Hair follicular keratinocyte (primary cell): Measurements from ENCODE around the gene LBHD1. TPM values are rescaled to one million over a fixed set of nuclear protein-coding genes. Genes with fewer than 3 reads are reported as not detected.

ENCODE experiments used
- total RNA-seq: library from RNA; depleted of rRNA; stranded (reverse); fragments of >200 nt; gene quantifications from 2 replicates; pipeline ENCODE4 v1.2.3, GENCODE V29; 2015

Gene LBHD1
- 2.4 and 3.4 TPM in 2 replicates for total RNA-seq

DNA sequence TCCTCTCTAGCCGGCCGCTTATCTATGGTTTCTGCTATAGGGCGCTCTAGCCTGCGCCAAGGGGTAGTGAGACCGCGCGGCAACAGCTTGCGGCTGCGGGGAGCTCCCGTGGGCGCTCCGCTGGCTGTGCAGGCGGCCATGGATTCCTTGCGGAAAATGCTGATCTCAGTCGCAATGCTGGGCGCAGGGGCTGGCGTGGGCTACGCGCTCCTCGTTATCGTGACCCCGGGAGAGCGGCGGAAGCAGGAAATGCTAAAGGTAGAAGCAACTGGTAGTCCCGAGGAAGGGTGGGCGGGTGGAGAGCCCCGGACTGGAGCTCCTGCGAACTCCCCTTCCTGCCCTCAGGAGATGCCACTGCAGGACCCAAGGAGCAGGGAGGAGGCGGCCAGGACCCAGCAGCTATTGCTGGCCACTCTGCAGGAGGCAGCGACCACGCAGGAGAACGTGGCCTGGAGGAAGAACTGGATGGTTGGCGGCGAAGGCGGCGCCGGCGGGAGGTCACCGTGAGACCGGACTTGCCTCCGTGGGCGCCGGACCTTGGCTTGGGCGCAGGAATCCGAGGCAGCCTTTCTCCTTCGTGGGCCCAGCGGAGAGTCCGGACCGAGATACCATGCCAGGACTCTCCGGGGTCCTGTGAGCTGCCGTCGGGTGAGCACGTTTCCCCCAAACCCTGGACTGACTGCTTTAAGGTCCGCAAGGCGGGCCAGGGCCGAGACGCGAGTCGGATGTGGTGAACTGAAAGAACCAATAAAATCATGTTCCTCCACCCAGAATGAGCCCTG is at the start of gene LBHD1, which contains the start of gene UQCC3:
Gene LBHD1, minus strand, starts transcription at position 660 of the 782 bp plus-strand sequence. CDS start 2,236 bp downstream, outside the sequence.
Gene UQCC3, plus strand, starts transcription at position 66 of the 782 bp plus-strand sequence. Its CDS starts 73 bp downstream, at position 139.

DNA sequence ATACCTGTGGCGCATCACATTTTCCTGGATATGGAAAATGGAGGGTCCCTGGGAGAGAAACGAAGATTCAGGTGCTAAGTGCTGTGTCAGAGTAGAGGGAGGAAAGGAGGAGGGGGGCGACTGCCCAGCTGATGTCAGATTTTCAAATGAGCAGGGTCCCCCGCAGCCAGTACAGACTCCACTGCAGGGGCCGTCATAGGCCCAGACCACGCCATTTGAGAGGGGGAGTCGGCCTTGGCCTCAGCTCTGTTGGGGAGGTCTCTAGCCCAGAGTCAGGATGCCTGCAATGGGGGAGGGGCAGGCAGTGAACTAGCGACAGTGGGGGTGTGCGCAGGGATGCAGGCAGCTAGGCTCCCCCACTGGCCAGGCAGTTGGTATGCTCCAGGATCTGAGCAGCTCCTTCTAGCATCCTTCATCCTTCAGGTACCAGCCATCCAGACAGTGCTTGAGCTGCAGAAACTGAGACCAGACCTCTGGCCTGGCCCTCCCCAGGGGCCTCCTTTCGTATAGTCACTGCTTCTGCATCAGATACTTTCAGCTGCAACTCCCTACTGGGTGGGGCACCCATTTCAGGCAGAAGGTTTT is 35.3 kb upstream of the LBHD1 start, which contains the start of the genes BSCL2 and GNG3:
Gene BSCL2, minus strand, starts transcription at position 148 of the 585 bp plus-strand sequence. CDS start 229 bp downstream, outside the sequence.
Gene GNG3, plus strand, starts transcription at position 400 of the 585 bp plus-strand sequence. CDS start 620 bp downstream, outside the sequence.

DNA sequence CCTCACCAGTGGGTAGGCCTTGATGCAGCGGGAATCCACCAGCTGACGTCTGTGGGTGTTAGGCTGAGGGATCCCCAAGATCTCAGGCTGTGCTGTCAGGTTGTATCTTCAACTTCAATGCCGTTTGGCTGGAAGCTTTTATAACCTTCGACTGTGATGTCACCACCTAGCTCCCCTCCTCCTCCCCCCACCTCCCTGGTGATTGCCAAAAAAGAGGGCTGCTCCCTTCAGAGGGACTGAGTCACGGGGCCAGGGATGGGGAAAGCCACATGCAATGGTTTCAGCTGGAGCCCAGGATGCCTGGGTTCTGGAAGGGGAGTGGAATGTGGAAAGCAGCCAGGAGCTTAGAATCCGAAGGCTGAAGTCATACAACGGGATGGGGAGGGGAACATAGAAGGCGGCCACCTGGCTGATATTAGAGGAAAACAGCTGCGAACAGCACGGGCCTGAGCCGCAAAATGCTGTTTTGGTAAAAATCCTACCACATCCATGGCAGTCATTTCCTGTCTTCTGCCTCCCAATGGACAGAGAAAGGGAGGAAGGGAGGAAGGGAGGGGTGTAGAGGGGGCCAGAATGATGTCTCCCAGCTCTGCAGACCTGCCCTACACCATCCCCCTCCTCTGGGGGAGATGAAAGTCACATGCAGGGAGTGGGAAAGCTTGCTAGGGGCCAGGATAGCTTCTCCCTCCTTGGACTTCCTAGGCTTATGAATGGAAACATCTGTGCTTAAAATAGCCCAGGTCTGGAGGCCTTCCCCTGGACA is 17.5 kb upstream of the LBHD1 start, which contains the start of gene LRRN4CL:
Gene LRRN4CL, minus strand, starts transcription at position 110 of the 763 bp plus-strand sequence. CDS start 1,022 bp downstream, outside the sequence.

DNA sequence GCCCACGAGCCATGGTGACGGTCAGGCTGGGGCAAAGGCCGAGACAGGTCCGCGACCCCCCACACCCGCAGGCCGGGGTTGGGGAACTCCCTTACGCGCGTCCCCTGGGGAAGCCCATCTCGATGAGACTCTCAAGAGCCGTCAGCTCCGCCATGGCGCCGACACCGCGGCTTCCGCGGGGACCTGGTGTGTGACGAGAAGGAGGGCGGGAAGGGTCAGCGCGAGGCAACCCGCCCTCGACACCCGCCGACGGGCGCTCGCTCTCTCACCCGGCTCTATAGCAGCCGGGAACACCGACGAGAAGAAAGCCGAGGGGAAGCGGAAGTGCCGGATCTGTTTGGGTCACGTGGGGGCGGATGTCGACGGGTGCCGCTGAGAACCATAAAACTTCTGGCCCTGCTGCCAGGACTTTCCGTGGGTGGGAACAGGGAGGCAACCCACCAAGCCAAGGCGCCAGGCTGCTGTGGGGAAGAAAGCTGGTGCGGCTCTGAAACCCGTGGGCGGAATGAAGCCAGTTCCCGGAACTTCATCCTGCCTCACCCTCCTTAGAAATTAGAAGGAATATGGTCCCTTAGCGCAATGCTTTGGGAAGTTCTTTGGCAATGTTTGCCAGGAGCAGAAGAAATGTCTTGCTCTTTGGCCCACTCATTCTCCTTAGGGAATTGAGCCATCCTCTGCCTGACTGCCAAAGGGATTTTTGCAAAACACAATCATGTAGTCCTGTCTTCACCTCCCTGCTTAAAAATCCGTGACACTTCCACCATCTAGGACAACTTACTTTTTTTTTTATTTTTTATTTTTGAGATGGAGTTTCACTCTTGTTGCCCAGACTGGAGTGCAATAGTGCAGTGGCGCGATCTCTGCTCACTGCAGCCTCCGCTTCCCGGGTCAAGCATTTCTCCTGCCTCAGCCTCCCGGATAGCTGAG is 7.0 kb upstream of the LBHD1 start, which contains the start of gene UBXN1:
Gene UBXN1, minus strand, starts transcription at position 304 of the 927 bp plus-strand sequence. Its CDS starts 150 bp downstream, at position 154.

DNA sequence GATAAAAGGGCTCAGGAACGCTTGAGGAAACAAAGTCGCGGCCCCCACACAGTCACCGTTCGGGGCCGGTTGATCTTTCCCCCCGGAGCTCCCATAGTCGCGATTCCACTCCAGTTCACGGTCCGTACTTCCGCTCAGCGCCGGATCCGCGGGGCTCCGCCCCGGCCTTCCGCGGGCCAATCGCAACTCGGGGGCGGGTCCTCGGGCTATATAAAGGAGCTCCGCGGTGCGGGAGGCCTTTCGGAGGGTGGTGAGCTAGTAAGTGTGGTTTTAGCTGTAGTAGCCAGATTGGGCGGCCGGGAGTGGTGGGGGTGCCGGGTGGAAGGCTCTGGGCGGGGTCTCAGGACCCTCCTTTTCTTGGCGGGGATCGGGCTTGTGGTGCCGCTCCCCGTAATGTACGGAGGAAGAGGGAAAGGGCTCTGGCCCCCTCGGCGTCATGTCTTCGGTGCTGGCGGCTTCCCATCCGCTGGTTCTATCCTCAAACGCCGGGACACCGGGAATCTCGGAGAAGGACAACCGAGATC is 6.9 kb downstream of the LBHD1 start, which contains the start of the genes C11orf98 and CSKMT:
Gene C11orf98, minus strand, starts transcription at position 136 of the 524 bp plus-strand sequence. Its CDS starts 41 bp downstream, at position 95.
Gene CSKMT, plus strand, starts transcription at position 238 of the 524 bp plus-strand sequence. CDS start 568 bp downstream, outside the sequence.

DNA sequence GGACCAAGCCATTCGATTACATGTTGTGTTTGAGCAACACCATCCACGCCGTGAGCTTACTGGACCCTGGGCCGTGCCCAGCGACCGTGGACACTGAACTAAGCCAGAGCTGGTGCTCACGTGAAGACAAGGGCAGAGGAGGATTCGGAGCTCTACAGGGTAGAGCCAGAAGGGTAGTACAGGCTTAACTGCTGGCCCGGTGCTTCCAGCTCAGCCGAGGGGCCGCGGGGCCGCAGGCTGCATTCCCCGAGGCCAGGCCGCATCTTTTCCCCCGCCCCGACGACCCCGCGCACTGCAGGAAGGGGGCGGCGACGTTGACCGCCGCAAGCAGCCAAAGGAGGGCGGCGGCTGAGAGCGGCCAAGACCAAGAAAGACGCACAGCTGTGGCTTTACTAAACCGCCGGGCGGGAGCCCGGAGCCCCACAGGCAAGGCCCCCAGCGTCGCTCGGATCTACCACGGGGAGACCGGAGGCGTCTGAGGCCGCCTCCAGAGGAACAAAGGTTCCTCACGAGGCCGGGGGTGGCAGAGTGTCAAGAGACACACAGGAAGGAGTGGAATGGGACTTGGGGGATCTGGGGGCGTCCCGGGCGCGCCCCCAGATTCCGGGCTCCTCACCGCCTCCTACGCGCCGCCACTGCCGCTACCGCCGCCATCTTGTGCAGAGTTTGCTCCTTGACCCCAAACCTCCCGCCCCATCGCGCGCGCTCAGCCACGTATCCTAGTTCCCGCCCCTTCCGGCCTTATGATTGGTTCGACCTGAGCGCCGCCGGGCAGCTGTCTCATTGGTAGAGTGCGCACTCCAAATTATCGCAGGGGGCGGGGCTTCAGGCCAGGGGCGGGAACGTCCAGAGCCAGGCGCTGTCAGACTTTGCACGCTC is 25.9 kb downstream of the LBHD1 start, which contains the start of gene GANAB:
Gene GANAB, minus strand, starts transcription at position 668 of the 879 bp plus-strand sequence. Its CDS starts 14 bp downstream, at position 654.

DNA sequence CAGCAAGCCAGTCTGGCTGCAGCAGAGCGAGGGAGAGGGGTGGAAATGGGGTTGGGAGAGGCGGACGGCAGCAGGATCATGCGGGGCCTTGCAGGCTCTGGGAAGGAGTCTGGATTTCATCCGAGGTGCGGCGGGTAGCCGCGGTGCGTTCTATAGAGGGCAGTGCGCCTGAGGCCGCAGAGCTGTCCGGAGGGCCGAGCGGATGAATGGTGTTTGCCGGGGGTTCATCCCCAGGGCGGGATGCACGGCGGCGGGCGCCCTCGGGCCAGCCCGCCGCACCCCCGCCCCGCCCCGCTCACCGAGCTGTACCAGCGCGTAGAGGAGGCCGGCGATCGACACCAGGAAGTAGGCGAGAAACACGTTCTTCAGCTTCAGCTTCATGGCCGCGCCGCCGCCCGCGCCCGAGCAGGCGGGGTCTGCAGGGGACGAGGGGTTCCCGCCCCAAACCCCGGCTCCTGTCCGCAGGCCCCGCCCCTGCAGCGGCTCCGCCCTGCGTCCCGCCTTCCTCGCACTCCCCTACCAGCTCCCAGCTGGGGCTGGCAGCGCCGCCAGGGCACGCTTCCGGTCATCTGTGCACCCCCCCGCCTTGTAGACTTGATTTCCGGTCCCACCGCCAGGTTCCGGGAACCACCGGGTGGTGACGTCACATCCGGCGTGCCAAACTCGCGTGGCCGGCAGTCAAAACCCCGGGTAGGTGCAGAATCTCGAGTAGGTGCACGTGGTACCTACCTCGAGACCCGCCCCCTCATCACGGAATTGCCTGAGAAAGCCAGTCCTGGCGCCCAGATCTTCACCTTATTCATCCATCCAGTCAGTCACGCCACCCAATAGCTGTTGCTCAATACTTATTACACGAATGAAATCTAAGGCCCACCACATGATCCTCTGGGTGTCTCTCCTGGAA is 50.2 kb downstream of the LBHD1 start, which contains the start of gene B3GAT3:
Gene B3GAT3, minus strand, starts transcription at position 420 of the 904 bp plus-strand sequence. Its CDS starts 39 bp downstream, at position 381.

Other genes starting within 250 kb of the LBHD1 start
- 176 and 366 TPM in 2 replicates for gene AHNAK, start 125.5 kb downstream of the LBHD1 start, total RNA-seq
- gene EEF1G, start 98.4 kb downstream of the LBHD1 start, total RNA-seq: 1,936 and 2,201 TPM in 2 replicates
- 8.4 and 13.9 TPM in 2 replicates for gene TUT1, start 80.7 kb downstream of the LBHD1 start, total RNA-seq
- 97.5 and 169 TPM in 2 replicates for gene MTA2, start 70.4 kb downstream of the LBHD1 start, total RNA-seq
- gene EML3, start 59.5 kb downstream of the LBHD1 start, total RNA-seq: 20.2 and 28.7 TPM in 2 replicates
- gene ROM1, start 59.0 kb downstream of the LBHD1 start, total RNA-seq: 1.7 and 2.3 TPM in 2 replicates
- gene B3GAT3, start 50.3 kb downstream of the LBHD1 start, total RNA-seq: 42.0 and 47.1 TPM in 2 replicates
- 188 TPM in 2 replicates for gene GANAB, start 25.7 kb downstream of the LBHD1 start, total RNA-seq
- gene INTS5, start 19.0 kb downstream of the LBHD1 start, total RNA-seq: 21.2 and 29.4 TPM in 2 replicates
- 53.8 and 88.1 TPM in 2 replicates for gene C11orf98, start 7.1 kb downstream of the LBHD1 start, total RNA-seq
- gene CSKMT, start 7.0 kb downstream of the LBHD1 start, total RNA-seq: 7.8 and 19.2 TPM in 2 replicates
- 12.5 and 22.6 TPM in 2 replicates for gene UQCC3, start 594 bp downstream of the LBHD1 start, total RNA-seq
- gene UBXN1, start 6.8 kb upstream of the LBHD1 start, total RNA-seq: 139 and 165 TPM in 2 replicates
- 0.08 TPM in 2 replicates for gene LRRN4CL, start 17.3 kb upstream of the LBHD1 start, total RNA-seq
- gene BSCL2, start 35.2 kb upstream of the LBHD1 start, total RNA-seq: 20.9 and 34.7 TPM in 2 replicates
- not detected in 2 replicates for gene GNG3, start 35.4 kb upstream of the LBHD1 start, total RNA-seq
- 6.4 and 6.5 TPM in 2 replicates for gene HNRNPUL2, start 55.2 kb upstream of the LBHD1 start, total RNA-seq
- 15.5 and 17.5 TPM in 2 replicates for gene TTC9C, start 56.2 kb upstream of the LBHD1 start, total RNA-seq
- 5.0 and 6.1 TPM in 2 replicates for gene ZBTB3, start 81.9 kb upstream of the LBHD1 start, total RNA-seq
- gene POLR2G, start 89.3 kb upstream of the LBHD1 start, total RNA-seq: 125 and 151 TPM in 2 replicates
- gene TAF6L, start 99.1 kb upstream of the LBHD1 start, total RNA-seq: 11.5 and 22.3 TPM in 2 replicates
- 46.2 and 52.1 TPM in 2 replicates for gene TMEM179B, start 115.1 kb upstream of the LBHD1 start, total RNA-seq
- gene TMEM223, start 119.7 kb upstream of the LBHD1 start, total RNA-seq: 42.2 and 53.8 TPM in 2 replicates
- 21.8 and 26.4 TPM in 2 replicates for gene NXF1, start 133.2 kb upstream of the LBHD1 start, total RNA-seq
- gene STX5, start 159.8 kb upstream of the LBHD1 start, total RNA-seq: 26.9 and 37.9 TPM in 2 replicates
- not detected in 2 replicates for gene TEX54, start 160.6 kb upstream of the LBHD1 start, total RNA-seq
- gene WDR74, start 167.3 kb upstream of the LBHD1 start, total RNA-seq: 65.8 and 125 TPM in 2 replicates
- 855 and 957 TPM in 2 replicates for gene SLC3A2, start 208.6 kb upstream of the LBHD1 start, total RNA-seq
- gene CHRM1, start 249.1 kb upstream of the LBHD1 start, total RNA-seq: not detected in 2 replicates